ENCODE measurements around the gene GALNT17.

GRCh38 chr7:71229699-71230098 is 97.8 kb downstream of the GALNT17 start:
- TF ChIP-seq POLR2AphosphoS5 (IDR thresholded peaks at IDR 0.05) (no peak), POLR2A (IDR thresholded peaks at IDR 0.05; ENCODE audit: low read depth) (no peak)

Data from esophagus muscularis mucosa (tissue), 2 donors.